ENCODE data around the gene ROBO3.

Gene ROBO3

GRCh38 chr11:124846070-124846673 lies 19.1 kb upstream of the ROBO3 start:
- no peak for DNase-seq

DNA sequence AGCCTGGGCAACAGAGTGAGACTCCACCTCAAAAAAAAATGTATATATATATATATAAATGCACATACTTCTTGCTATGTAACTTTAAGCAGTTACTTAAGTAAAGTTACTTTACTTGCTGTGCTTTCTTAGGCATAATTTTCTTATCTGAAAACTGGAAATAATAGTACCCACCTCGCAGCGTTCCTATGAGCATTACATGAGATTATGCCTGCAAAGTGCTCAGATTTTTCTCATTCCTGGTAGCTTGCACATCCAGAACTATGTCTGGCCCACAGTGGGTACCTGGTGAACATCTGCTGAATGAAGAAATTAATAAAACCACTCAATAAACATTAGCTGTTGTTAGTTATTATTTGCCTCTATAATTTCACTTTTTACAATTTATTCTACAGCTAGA lies 6.1 kb upstream of the ROBO3 start:
- no peak for DNase-seq

- DNase-seq, result no peak
These were observed 3.6 kb upstream of the ROBO3 start for GRCh38 chr11:124861670-124862069.

- no peak for DNase-seq
These were observed 2.0 kb upstream of the ROBO3 start for GRCh38 chr11:124863137-124863825.

GRCh38 chr11:124863826-124864165 lies 1.4 kb upstream of the ROBO3 start:
- no peak for DNase-seq

- DNase-seq, result no peak
These were observed 898 bp upstream of the ROBO3 start for GRCh38 chr11:124864176-124864891.

GRCh38 chr11:124864892-124865180 lies 396 bp upstream of the ROBO3 start:
- DNase-seq, result no peak

- DNase-seq, result peak; percentile 24
These were observed 945 bp downstream of the ROBO3 start for GRCh38 chr11:124865902-124866851.

DNA sequence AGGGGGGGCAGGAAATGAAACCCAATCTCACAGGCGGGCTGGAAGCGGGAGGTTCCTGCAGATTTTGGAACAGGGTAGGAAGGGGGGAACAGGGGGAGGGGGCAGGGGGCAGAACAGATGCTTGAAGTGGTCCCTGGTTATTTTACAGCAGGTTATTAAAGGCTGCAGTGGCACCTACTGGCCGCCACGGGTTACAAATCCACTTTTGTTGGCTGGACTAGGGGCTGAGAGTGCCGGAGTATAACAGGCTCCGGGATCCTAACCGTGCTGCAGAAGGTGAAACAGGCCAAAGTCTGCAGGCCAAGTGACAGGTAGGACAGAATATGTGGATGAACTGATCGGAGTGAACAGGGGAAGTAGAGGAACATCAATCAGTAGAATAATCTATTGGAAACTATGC lies 2.5 kb downstream of the ROBO3 start:
- DNase-seq, result peak; percentile 38

DNA sequence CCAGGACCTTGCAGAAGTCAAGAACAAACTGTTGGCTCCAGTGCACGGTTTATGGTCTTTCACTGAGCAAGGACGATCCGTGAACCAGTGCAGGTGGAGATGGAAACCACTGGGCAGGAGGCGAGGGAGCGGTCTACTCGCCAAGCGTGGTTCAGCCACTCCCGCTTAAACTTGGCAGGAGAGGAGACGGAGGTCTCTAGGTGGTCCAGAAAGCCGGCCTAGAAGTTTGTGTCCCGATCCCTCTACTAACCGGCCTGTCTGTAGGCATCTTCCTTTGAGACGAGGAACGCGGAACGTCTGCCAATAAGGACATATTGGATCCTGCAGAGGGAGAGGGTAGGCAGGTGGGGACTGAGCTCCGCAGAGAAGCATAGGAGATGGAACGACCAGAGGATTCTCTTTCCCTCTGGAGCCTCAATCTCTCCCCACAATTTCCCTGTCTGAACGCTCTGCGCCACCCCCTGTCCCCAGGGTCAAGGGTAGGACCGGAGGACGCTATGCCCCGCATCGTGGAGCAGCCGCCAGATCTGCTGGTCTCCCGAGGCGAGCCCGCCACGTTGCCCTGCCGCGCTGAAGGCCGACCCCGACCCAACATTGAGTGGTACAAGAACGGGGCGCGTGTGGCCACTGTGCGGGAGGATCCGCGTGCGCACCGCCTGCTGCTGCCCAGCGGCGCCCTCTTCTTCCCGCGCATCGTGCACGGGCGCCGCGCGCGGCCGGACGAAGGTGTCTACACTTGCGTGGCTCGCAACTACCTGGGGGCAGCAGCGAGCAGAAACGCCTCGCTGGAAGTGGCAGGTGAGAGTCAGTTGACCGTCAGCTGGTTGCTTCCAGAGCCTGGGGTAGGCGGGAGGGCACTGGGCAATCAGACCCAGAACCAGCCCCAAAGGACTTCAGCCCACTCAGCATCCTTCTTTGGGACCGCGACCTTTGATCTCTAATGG lies 3.4 kb downstream of the ROBO3 start:
- no peak for DNase-seq

DNA sequence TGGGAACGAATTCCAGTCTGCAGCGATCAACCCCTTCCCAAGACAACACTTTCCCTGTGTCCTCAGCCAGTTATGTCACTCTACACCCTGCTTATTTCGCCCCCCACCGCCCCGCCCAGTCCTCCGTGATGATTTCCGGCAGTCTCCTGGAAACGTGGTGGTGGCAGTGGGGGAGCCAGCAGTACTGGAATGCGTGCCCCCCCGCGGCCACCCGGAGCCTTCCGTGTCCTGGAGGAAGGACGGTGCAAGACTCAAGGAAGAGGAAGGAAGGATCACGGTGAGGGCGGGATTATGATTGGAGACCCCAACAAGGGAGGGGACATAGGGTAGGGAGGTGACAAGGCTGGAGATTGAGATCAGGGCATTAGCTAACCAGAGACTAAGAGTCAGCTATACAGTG lies 4.1 kb downstream of the ROBO3 start:
- DNase-seq, result no peak

DNA sequence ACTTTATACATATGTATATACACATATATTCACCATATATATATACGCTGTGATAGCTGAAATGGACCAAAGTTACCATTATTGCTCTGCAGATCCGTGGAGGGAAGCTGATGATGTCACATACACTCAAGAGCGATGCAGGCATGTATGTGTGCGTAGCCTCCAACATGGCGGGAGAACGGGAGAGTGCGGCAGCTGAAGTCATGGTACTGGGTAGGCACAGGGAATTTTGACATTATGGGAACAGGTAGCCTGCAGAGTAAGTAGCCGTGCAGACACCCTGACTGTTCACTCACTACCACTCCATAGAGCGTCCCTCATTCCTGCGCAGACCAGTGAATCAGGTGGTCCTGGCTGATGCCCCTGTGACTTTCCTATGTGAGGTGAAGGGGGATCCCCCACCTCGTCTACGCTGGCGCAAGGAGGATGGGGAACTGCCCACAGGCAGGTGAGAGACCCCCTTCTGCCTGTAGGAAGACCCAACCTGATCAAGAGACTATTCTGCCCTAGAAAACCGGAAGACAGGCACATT lies 4.7 kb downstream of the ROBO3 start:
- no peak for DNase-seq

- no peak for DNase-seq
These were observed 5.2 kb downstream of the ROBO3 start for GRCh38 chr11:124870430-124870829.

- DNase-seq, result no peak
These were observed 7.0 kb downstream of the ROBO3 start for GRCh38 chr11:124872280-124872679.

GRCh38 chr11:124872741-124873140 lies 7.5 kb downstream of the ROBO3 start:
- DNase-seq, result no peak

- no peak for DNase-seq
These were observed 8.7 kb downstream of the ROBO3 start for GRCh38 chr11:124873951-124874350.

GRCh38 chr11:124874571-124875255 lies 9.5 kb downstream of the ROBO3 start:
- DNase-seq, result no peak

GRCh38 chr11:124875401-124875800 lies 10.2 kb downstream of the ROBO3 start:
- DNase-seq, result no peak

DNA sequence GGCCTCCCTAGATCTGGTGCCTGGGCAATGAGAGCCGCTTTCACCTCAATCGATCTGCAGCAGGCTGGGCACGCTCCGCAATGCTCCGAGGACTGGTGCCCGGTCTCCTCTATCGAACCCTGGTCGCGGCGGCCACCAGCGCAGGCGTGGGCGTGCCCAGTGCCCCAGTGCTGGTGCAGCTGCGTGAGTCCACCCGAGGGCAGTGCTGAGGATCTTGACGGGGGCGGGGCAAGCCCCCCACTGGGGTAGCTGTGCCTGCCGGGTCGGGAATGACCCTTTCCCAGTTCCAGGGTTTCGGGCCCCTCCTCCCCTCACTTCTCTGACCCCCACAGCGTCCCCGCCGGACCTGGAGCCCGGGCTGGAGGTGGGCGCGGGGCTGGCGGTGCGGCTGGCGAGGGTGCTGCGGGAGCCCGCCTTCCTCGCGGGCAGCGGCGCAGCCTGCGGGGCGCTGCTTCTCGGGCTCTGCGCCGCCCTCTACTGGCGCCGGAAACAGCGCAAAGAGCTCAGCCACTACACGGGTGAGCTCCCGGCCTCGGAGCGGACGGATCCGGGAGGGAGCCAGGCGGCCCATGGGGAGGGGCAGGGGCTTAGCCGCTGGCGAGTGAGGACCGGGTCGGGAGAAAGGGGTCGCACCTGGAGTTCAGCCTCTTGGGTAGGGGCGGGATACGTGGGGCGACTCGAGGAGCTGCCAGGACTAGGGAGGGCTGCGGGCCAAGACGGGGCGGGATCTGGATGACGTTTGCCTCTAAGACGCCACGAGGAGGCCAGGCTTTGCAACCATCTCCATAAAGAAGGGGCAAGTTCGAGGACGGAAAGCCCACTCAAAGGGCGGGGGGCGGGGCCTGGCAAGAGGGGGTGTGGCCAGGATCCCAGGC lies 10.9 kb downstream of the ROBO3 start:
- DNase-seq, result peak; percentile 96

Measured in fibroblast of skin of scalp (primary cell).